Mucosa of stomach (tissue), 1 donor: ENCODE measurements around the gene PAK2.
A peak's percentile ranks its signal among the peaks of the same experiment; 100 is the strongest.
"Not testable (repeated sequence)": the region's sequence is repeated elsewhere in the genome, so short reads cannot be mapped to it uniquely, and the experiment has no call there.

Source experiments
- H3K27me3 ChIP-seq: one replicate; pipeline ENCODE4 v1.7.0; 2013; ENCODE audit warnings: mild to moderate bottlenecking, low read length; ENCODE audit not compliant: control insufficient read depth, insufficient read depth
- H3K36me3 ChIP-seq: one replicate; pipeline ENCODE4 v1.7.0; 2013; ENCODE audit warnings: low read length; ENCODE audit not compliant: control insufficient read depth, insufficient read depth
- H3K4me1 ChIP-seq: one replicate; pipeline ENCODE4 v1.7.0; 2013; ENCODE audit warnings: mild to moderate bottlenecking, low read length; ENCODE audit not compliant: control insufficient read depth, insufficient read depth
- H3K4me3 ChIP-seq: one replicate; pipeline ENCODE4 v1.7.0; 2013; ENCODE audit warnings: low read length
- H3K9ac ChIP-seq: one replicate; pipeline ENCODE4 v1.7.0; 2013; ENCODE audit warnings: mild to moderate bottlenecking, low read length, moderate library complexity
- H3K9me3 ChIP-seq: one replicate; pipeline ENCODE4 v1.7.0; 2013; ENCODE audit warnings: mild to moderate bottlenecking, low read length, moderate library complexity; ENCODE audit not compliant: control insufficient read depth
- donor health status: Pancreatic carcinoma.

Gene PAK2

DNA sequence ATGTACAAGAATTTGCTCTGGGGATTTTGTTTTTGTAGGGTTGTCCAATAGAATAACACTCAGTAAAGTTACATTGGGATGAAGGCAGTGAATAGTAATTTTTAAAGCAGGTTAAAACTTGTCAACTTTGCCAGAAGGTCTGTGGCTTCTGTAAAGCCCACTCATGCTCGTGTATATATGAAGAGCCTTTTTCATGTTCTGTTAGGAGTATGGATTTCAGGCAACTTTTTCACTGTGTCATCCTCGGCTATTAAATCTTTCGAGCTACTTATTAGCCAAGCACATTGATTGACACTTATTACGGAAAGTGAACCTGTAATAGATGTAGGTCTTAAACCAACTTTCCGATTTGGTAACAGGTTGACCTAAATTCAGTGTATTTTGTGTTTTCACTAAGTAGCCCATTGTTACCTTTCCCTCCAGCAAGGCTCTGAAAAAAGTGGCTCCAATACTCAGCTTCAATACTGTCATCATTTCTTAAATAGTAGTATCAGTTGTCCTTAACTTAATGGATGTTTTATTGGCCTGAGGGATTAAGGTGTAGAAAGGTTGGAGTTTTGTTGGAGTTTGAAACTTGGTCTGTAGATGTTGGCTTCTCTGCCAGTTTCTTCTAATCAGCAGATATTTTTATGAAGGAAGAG, 1.7 kb downstream of the PAK2 start:
- Histone ChIP-seq H3K9ac (peak overlapping the region; percentile 91), H3K9me3 (no peaks in the 10 kb centered on the region), H3K4me3 (peak overlapping the region; percentile 60), H3K27me3 (no peaks in the 10 kb centered on the region), H3K4me1 (peaks cover 13% of the 10 kb centered on the region), H3K36me3 (no peaks in the 10 kb centered on the region)

DNA sequence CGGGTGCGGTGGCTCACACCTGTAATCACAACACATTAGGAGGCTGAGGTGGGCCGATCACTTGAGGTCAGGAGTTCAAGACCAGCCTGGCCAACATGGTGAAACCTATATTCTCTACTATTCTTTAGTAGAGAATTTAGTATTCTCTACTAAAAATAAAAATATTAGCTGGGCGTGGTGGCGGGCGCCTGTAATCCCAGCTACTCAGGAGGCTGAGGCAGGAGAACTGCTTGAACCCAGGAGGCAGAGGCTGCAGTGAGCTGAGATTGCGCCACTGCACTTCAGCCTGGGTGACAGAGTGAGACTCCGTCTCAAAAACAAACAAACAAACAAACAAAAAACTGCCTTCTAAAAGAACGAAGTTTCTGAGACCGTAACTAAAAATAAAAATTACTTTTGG, 3.9 kb downstream of the PAK2 start:
- H3K4me3 ChIP-seq, H3K9me3 ChIP-seq, H3K9ac ChIP-seq, H3K36me3 ChIP-seq, H3K27me3 ChIP-seq: not testable (repeated sequence)
- peaks cover 13% of the 10 kb centered on the region for H3K4me1 ChIP-seq

DNA sequence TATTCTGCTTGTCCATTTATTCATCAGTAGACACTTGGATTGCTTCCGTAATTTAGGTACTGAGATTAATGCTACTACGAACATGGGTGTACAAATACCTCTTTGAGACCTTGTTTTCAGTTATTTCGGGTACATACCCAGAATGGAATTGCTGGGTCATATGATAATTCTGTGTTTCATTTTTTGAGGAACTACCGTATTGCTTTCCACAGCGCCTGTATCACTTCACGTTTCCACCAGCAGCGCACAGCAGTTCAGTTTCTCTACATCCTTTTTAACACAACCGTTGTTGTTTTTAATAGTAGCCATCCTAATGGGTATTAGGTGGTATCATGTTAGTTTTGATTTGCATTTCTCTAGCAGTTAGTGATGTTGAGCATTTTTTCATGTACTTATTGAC, 9.5 kb downstream of the PAK2 start:
- no peaks in the 10 kb centered on the region for H3K27me3 ChIP-seq
- no peaks in the 10 kb centered on the region for H3K9me3 ChIP-seq
- no peaks in the 10 kb centered on the region for H3K36me3 ChIP-seq
- H3K9ac ChIP-seq, result no peak overlapping the region
- H3K4me3 ChIP-seq, result no peak overlapping the region
- peaks cover 2% of the 10 kb centered on the region for H3K4me1 ChIP-seq

DNA sequence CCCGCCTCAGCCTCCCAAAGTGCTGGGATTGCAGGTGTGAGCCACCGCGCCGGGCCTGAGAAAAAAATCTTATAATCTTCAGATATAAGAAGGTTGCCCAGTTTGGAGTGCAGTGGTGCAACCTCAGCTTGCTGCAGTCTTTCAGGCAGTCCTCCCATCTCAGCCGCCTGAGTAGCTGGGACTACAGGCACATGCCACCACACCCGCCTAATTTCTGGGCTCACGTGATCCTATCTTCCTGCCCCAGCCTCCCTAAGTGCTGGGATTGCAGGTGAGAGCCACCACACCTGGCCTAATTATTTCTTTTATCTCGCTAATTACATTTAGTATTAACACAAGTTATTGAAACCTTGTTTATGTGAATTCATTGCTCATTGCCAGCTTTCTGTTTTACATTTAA, 13.5 kb downstream of the PAK2 start:
- H3K9ac ChIP-seq, result no peak overlapping the region
- H3K36me3 ChIP-seq, result no peaks in the 10 kb centered on the region
- H3K27me3 ChIP-seq, result no peaks in the 10 kb centered on the region
- H3K4me1 ChIP-seq, result peaks cover 11% of the 10 kb centered on the region
- H3K9me3 ChIP-seq, result no peaks in the 10 kb centered on the region
- H3K4me3 ChIP-seq, result no peak overlapping the region

DNA sequence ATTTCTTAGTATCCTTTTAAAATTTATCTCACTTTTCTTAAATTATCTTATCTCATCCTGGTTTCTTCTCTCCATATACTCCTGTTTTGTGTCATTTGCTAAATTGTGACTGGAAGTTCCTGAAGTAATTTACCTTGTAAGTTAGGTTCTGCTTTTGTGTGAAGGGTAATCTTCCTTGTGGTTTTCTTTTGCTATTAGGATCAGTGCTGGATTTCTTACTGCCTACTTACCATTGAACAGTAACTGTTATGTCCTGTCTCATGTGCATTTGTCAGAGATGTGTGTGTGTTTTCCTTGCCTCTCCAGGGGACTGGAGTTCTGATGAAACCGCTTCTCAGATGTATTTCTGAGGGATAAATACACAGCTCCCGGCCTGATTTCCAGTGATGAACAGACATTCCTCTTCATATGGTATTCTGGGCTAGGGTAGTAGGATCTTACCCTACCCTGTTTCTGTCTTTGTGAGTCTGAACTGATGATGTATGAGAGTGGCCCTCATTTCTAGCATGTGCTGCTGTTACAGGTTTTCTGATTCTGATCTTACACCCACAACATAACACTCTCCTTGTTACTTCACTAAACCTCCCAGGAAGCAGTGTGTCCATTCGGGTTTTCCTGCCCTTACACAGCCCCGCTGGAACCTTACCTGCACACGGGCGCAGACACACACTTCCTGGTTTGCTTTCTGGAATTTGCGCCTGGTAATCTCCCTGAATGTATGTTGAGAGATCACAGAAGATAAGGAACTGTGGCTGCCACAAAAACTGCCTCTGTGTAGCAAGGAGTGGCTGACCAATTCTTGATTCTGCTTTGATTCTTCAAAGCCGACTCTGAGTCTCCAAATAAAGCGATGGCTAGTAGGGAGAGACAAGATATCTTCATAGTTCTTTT, 14.7 kb downstream of the PAK2 start:
- Histone ChIP-seq H3K36me3 (no peaks in the 10 kb centered on the region), H3K4me3 (no peak overlapping the region), H3K4me1 (peaks cover 11% of the 10 kb centered on the region), H3K9me3 (no peaks in the 10 kb centered on the region), H3K27me3 (no peaks in the 10 kb centered on the region), H3K9ac (peak overlapping the region; percentile 5)

DNA sequence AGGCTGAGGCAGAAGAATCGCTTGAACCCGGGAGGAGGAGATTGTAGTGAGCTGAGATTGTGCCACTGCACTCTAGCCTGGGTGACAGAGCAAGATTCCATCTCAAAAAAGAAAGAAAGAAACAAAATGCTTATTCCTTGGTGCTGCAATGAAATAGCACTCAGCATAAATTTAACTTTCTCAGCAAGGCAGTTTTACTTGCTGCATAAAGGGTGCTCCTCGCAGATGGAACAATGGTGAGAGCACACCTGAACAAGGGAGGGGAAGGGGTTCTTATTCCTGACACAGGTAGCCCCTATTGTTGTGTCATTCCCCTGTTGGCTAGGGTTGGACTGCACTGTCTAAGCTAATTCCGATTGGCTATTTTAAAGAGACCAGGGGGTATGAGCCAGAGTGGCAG, 17.1 kb downstream of the PAK2 start:
- Histone ChIP-seq H3K36me3 (no peaks in the 10 kb centered on the region), H3K4me3 (no peak overlapping the region), H3K27me3 (no peaks in the 10 kb centered on the region), H3K4me1 (peaks cover 11% of the 10 kb centered on the region), H3K9ac (no peak overlapping the region), H3K9me3 (no peaks in the 10 kb centered on the region)

DNA sequence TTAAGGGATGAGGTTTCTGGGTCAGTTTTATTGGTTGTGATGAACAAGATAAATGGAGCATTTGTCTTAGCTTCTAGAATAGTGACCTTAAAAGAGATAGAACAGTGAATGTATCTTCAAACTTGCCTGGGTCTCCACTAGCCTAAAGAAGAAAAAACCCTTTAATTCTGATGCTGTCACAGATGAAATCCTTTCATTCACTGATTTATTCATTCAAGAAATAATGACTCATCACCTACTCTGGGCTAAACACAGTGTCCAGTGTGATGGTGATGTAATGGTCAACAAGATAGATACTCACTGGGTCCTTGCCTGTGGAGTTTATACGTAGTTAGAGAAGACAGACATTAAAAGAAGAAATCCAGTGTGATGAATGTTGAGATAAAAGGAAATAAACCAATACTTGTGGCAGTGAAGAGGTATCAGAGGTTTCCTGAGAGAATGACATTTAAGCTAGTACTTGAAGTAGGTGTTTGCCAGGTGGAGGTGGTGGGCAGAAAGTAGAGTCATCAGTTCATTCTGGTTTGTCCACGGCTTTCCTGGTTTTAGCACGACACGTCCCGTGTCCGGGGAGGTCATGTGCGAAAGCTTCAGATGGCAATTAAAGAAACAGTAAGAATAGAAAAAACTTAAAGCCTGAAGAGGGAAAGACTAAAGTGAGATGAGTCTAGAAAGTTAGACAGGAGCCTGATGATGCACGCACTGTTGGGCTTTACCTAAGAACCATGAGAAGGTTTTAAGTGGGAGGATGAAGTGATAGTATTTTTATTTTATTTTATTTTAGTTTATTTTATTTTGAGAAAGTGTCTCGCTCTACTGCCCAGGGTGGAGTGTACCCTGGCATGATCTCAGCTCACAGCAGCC, 18.5 kb downstream of the PAK2 start:
- H3K4me1 ChIP-seq, result peaks cover 11% of the 10 kb centered on the region
- no peaks in the 10 kb centered on the region for H3K27me3 ChIP-seq
- H3K9me3 ChIP-seq, result no peaks in the 10 kb centered on the region
- no peak overlapping the region for H3K9ac ChIP-seq
- no peaks in the 10 kb centered on the region for H3K36me3 ChIP-seq
- H3K4me3 ChIP-seq, result no peak overlapping the region

DNA sequence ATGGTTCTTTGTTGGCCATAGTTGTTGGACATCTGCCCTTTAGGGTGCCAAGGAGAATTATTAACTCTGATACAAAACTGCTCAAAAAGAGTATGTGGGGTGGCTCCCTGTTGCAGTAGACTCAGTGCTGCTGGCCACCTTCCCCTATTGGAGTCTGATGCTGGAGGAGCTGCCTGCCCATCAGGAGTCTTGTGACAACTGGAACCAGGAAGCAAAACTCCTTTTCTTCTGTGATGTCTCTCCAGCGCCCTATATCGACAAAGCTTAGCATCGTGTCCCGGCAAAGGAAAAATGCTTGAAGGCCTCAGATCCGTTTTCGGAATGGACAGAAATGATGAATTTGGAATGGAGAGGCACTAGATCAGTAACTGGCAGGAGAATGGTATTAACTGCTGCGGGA, 23.5 kb downstream of the PAK2 start:
- H3K27me3 ChIP-seq, result no peaks in the 10 kb centered on the region
- H3K4me3 ChIP-seq, result no peak overlapping the region
- no peaks in the 10 kb centered on the region for H3K4me1 ChIP-seq
- H3K9me3 ChIP-seq, result no peaks in the 10 kb centered on the region
- no peak overlapping the region for H3K9ac ChIP-seq
- H3K36me3 ChIP-seq, result no peaks in the 10 kb centered on the region

DNA sequence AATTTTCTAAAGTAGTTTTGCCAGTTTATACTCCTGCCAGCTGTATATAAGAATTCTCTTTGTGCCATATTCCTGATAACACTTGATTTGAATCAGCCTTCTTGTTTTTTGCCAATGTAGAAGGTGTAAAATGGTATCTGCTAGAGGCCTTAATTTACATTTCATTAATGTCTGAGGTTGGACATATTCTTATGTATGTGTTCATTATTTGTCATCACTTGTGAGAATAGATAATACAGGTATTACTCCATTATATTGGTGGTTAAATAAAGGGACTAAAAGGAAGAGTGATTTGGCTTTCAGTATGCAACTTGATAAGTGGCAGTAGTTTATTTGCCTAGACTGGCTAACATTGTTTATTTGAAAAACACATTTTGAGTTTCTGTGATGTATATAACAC, 25.8 kb downstream of the PAK2 start:
- H3K4me3 ChIP-seq, result no peak overlapping the region
- H3K27me3 ChIP-seq, result no peaks in the 10 kb centered on the region
- H3K9ac ChIP-seq, result no peak overlapping the region
- H3K4me1 ChIP-seq, result no peaks in the 10 kb centered on the region
- H3K36me3 ChIP-seq, result no peaks in the 10 kb centered on the region
- no peaks in the 10 kb centered on the region for H3K9me3 ChIP-seq

DNA sequence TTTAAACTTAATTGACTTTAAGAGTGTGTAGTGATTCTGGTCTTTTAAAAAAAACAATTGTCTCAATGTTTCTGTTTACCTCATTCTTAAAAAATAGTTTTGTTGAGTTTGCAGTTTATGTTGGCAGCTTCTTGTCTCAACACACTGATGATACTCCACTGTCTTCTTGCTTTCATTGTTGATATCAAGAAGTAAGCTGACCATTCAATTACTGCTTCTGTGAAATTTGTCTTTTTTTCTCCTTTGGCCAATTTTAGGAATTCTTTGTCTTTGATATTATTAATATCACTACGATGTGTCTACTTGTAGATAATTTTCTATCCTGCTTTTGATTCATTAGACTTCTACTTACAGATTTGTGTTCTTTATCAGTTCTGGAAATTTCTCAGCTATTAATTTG, 31.4 kb downstream of the PAK2 start:
- Histone ChIP-seq H3K9ac (no peak overlapping the region), H3K36me3 (no peaks in the 10 kb centered on the region), H3K4me3 (no peak overlapping the region), H3K27me3 (no peaks in the 10 kb centered on the region), H3K9me3 (no peaks in the 10 kb centered on the region), H3K4me1 (no peaks in the 10 kb centered on the region)

DNA sequence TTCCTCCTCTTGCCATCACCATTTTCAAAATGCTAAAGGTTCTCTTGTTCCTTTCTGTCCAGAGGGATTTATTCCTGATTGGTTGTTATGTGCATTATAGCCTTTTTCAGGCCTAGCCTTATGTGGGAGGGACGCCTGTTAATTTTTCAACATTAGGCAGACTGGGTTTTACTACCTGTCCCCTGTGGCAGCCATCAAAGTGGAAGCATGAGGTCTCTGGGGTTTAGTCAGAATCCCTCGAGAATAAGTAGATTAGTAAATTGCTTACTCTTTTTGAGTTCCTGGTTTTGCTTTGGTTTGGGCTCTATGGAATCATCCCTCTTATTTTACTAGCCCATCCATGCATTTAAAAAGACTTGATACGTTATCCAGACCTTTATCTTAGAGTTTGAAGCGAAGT, 32.4 kb downstream of the PAK2 start:
- Histone ChIP-seq H3K27me3 (no peaks in the 10 kb centered on the region), H3K4me1 (no peaks in the 10 kb centered on the region), H3K9me3 (no peaks in the 10 kb centered on the region), H3K9ac (no peak overlapping the region), H3K36me3 (no peaks in the 10 kb centered on the region), H3K4me3 (no peak overlapping the region)

DNA sequence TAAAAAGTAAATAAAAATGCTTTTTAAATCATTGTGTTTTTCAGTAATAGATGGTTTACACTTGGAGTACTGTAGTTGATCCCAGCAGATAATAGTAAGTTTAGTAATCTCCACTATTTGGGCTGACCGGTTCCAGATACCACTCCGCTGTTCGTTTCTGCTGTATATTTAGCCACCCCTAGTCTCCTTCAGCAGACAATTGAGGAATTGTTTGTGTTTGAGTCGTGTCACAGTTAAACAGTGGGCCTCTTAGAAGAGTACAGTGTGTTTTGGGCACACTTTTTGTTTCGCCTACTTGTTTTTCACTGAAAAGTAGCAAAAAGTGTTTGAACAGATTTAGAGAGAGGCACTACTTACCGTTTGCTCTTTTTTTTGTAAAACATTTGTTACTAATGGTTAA, 33.2 kb downstream of the PAK2 start:
- Histone ChIP-seq H3K4me1 (no peaks in the 10 kb centered on the region), H3K9ac (no peak overlapping the region)

More for the DNA sequence above, 33.2 kb downstream of the PAK2 start:
- Histone ChIP-seq H3K9me3 (no peaks in the 10 kb centered on the region), H3K36me3 (no peaks in the 10 kb centered on the region), H3K4me3 (no peak overlapping the region), H3K27me3 (no peaks in the 10 kb centered on the region)
